Gastrocnemius medialis (tissue), 4 donors: ENCODE results near the gene LCN6.

Source experiments
- POLR2A ChIP-seq, 2 donors: fragments of 450-650 bp; IDR thresholded peaks; one replicate each; pipeline ENCODE4 v1.6.1; 2017; ENCODE audit warnings: antibody characterized with exemption in 2 of 2, mild to moderate bottlenecking in 2 of 2, moderate library complexity in 2 of 2
- TF ChIP-seq, protein P1 (sequence below), 5 experiments: fragments of 450-650 bp in 3 of 5; fragments of 200-600 bp in 2 of 5; sonication (generic) in 2 of 5; IDR thresholded peaks in 4 of 5; conservative IDR thresholded peaks in 1 of 5; 1 replicate in 4 of 5; 2 replicates in 1 of 5; pipeline ENCODE4 v1.5.1; 2016 to 2019; ENCODE audit warnings: antibody characterized with exemption in 5 of 5, mild to moderate bottlenecking in 3 of 5, moderate library complexity in 3 of 5

DNA sequence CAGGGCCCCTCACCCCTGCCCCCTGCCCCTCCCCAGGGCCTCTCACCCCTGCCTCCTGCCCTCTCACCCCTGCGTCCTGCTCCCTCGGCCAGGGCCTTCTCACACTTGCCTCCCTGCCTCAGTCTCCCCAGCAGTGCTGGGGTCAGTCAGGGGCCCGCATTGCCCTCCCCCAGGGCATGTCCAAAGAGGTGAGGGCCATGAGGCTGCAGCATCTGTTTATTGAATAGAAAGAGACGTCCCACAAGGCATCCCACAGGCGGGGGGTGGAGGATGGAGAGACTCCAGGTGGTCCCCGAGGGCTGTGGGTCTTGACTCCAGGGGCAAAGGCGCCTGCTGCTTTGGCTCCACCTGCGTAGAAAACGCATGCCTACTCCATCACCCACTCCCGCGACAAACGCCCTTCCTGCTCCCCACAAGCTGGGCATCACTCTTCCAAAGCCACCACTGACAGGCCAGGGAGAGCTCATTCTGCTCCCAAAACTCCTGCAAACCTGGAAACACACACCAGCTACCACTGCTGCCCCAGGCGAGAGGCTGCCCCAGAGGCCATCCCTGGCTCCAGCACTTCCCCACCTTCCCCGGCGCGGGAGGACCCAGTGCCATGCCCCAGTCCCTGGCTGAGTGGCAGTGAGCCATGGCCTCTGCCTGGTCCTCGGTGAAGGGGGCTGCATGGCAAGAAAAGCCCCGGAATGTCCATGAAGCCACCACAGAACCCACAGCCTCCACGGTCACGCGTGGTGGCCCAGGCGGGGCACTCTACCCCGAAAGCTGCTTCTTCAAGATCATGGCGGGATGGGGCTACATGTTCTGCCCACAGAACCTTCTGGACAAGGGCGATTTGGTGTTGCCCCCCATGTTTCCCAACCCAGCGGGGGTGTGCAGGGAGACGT, 11.4 kb upstream of the LCN6 start:
- TF ChIP-seq, protein P1, sequence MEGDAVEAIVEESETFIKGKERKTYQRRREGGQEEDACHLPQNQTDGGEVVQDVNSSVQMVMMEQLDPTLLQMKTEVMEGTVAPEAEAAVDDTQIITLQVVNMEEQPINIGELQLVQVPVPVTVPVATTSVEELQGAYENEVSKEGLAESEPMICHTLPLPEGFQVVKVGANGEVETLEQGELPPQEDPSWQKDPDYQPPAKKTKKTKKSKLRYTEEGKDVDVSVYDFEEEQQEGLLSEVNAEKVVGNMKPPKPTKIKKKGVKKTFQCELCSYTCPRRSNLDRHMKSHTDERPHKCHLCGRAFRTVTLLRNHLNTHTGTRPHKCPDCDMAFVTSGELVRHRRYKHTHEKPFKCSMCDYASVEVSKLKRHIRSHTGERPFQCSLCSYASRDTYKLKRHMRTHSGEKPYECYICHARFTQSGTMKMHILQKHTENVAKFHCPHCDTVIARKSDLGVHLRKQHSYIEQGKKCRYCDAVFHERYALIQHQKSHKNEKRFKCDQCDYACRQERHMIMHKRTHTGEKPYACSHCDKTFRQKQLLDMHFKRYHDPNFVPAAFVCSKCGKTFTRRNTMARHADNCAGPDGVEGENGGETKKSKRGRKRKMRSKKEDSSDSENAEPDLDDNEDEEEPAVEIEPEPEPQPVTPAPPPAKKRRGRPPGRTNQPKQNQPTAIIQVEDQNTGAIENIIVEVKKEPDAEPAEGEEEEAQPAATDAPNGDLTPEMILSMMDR (IDR thresholded peaks at IDR 0.05 in 4 of 5, conservative IDR thresholded peaks at IDR 0.05 in 1 of 5), result no peak
- TF ChIP-seq POLR2A (IDR thresholded peaks at IDR 0.05), result no peak
